A549 (cell line): ENCODE measurements around the gene ENO2.

ENCODE experiments used
- HOXA7 ChIP-seq: fragments of 250-450 bp; sonication (Bioruptor Pico); IDR thresholded peaks from 2 replicates; pipeline ENCODE4 v1.5.0; 2020; ENCODE audit warnings: mild to moderate bottlenecking, moderate library complexity
- HOXB13 ChIP-seq: fragments of 250-450 bp; sonication (Bioruptor Pico); IDR thresholded peaks from 2 replicates; pipeline ENCODE4 v1.5.0; 2020; ENCODE audit warnings: low read depth, mild to moderate bottlenecking, moderate library complexity
- KDM1A ChIP-seq: fragments of 200-600 bp; sonication (generic); IDR thresholded peaks from 2 replicates; pipeline ENCODE4 v1.6.1; 2016; ENCODE audit warnings: low read depth, mild to moderate bottlenecking
- POLR2A ChIP-seq: IDR thresholded peaks from 2 replicates; pipeline ENCODE4 v1.6.1; 2012; ENCODE audit warnings: mild to moderate bottlenecking, low read length
- RAD21 ChIP-seq, 2 experiments: fragments of >200 bp in 1 of 2; sonication (Bioruptor Twin) in 1 of 2; formaldehyde crosslinking in 1 of 2; IDR thresholded peaks in 1 of 2; conservative IDR thresholded peaks in 1 of 2; 2 replicates in 1 of 2; 3 replicates in 1 of 2; pipeline ENCODE4 v1.6.1; 2012 to 2018; ENCODE audit warnings: inconsistent platforms in 1 of 2
- TF ChIP-seq, protein P1 (sequence below): IDR thresholded peaks from 2 replicates; pipeline ENCODE4 v1.6.1; 2012
- TF ChIP-seq, protein P2 (sequence below): fragments of 200-600 bp; sonication (generic); IDR thresholded peaks from 2 replicates; pipeline ENCODE4 v1.6.1; 2016; ENCODE audit warnings: antibody characterized with exemption, mild to moderate bottlenecking, moderate library complexity

DNA sequence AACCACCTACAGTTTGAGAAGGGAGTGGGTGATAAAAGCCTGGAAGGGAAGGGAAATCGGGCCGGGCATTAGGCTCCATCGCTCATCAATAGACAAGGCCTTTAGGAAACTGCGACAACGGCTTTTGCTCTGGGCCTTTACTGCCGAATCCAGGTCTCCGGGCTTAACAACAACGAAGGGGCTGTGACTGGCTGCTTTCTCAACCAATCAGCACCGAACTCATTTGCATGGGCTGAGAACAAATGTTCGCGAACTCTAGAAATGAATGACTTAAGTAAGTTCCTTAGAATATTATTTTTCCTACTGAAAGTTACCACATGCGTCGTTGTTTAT is 29.0 kb downstream of the ENO2 start:
- TF ChIP-seq, protein P1, sequence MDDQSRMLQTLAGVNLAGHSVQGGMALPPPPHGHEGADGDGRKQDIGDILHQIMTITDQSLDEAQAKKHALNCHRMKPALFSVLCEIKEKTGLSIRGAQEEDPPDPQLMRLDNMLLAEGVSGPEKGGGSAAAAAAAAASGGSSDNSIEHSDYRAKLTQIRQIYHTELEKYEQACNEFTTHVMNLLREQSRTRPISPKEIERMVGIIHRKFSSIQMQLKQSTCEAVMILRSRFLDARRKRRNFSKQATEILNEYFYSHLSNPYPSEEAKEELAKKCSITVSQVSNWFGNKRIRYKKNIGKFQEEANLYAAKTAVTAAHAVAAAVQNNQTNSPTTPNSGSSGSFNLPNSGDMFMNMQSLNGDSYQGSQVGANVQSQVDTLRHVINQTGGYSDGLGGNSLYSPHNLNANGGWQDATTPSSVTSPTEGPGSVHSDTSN = peak; percentile 86; the same call in 1 of the 2 replicates
- TF ChIP-seq HOXB13 (CRISPR knock-in tag) (no peak), POLR2A (no peak), KDM1A (no peak), HOXA7 (no peak), RAD21 (conservative IDR thresholded peaks at IDR 0.05 in 1 of 2, IDR thresholded peaks at IDR 0.05 in 1 of 2) (no peak)
- TF ChIP-seq, protein P2, sequence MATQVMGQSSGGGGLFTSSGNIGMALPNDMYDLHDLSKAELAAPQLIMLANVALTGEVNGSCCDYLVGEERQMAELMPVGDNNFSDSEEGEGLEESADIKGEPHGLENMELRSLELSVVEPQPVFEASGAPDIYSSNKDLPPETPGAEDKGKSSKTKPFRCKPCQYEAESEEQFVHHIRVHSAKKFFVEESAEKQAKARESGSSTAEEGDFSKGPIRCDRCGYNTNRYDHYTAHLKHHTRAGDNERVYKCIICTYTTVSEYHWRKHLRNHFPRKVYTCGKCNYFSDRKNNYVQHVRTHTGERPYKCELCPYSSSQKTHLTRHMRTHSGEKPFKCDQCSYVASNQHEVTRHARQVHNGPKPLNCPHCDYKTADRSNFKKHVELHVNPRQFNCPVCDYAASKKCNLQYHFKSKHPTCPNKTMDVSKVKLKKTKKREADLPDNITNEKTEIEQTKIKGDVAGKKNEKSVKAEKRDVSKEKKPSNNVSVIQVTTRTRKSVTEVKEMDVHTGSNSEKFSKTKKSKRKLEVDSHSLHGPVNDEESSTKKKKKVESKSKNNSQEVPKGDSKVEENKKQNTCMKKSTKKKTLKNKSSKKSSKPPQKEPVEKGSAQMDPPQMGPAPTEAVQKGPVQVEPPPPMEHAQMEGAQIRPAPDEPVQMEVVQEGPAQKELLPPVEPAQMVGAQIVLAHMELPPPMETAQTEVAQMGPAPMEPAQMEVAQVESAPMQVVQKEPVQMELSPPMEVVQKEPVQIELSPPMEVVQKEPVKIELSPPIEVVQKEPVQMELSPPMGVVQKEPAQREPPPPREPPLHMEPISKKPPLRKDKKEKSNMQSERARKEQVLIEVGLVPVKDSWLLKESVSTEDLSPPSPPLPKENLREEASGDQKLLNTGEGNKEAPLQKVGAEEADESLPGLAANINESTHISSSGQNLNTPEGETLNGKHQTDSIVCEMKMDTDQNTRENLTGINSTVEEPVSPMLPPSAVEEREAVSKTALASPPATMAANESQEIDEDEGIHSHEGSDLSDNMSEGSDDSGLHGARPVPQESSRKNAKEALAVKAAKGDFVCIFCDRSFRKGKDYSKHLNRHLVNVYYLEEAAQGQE = no peak
